GM19351 (cell line): ENCODE data around the gene RNMT.
"Not testable (repeated sequence)": the region's sequence is repeated elsewhere in the genome, so short reads cannot be mapped to it uniquely, and the experiment has no call there.

ENCODE experiments used
- ATAC-seq: cut with Tn5 transposase; IDR thresholded peaks from one replicate; pipeline ENCODE4 v1.9.1; 2021; ENCODE audit warnings: mild to moderate bottlenecking, moderate library complexity; ENCODE audit not compliant: unreplicated experiment

RNMT gene

GRCh38 chr18:13730481-13730880 lies 4.0 kb downstream of the RNMT start:
- ATAC-seq: no peak

DNA sequence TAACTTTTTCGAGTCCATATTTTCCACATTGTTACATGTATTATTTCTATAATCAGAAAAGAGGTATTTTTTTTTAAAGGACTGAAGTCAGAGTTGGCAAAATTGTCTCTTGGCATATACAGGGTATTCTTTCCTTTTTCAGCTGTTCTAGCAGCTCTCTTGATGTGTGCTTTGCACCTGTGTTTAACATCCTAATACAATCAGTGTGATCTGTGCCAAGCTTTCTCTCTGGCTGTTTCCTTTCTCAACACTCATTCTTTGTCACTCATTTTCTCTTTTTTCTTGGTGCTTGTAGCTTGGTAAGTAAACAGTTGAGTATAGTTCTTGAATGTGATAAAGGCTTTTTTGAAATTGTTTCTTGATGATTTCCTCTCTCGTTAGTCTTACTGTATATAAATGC lies 9.2 kb downstream of the RNMT start:
- no peak for ATAC-seq

- ATAC-seq: no peak
These were observed 19.2 kb downstream of the RNMT start for GRCh38 chr18:13745696-13746095.

DNA sequence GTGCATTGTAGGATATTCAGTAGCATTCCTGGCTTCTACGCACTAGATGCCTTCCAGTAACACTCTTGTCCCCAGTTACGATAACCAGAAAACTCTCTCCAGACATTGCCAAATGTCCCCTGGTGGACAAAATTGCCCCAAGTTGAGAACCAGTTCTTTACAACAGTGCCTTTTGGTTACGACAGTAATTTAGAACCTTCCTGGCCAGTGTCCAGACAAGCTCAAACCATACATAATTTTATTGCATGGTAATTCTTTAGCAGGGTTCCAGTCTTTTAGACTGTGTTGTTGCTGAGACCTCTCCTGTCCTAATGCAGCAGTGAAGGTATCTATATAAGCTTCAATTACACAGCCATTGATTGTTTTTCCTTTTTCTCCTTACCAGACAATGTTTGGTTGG lies 20.2 kb downstream of the RNMT start:
- ATAC-seq: no peak

DNA sequence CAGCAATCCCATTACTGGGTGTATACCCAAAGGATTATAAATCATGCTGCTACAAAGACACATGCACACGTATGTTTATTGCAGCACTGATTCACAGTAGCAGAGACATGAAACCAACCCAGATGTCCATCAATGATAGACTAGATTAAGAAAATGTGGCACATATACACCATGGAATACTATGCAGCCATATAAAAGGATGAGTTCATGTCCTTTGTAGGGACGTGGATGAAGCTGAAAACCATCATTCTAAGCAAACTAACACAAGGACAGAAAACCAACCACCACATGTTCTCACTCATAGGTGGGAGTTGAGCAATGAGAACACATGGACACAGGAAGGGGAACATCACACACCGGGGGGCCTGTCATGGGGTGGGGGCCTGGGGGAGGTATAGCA lies 25.1 kb downstream of the RNMT start:
- not testable (repeated sequence) for ATAC-seq

- ATAC-seq: no peak
These were observed 29.8 kb downstream of the RNMT start for GRCh38 chr18:13756261-13756660.

DNA sequence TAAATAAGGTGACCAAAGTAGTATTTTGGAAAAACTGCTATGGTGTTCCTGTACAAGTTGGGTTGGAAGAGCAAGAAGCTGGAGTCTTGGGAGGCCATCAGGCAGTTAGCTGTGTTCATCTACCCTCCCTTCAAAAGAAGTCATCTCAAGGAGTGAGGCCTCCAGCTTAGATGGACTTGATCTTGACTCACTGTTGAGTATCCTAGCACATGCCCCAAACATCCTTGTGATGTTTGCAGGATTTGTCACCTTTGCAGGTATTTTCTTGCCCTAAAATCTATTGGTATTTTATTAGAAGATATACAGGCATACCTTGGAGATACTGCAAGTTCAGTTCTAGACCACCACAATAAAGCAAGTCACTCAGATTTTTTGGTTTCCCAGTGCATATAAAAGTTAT lies 30.2 kb downstream of the RNMT start:
- ATAC-seq: no peak

DNA sequence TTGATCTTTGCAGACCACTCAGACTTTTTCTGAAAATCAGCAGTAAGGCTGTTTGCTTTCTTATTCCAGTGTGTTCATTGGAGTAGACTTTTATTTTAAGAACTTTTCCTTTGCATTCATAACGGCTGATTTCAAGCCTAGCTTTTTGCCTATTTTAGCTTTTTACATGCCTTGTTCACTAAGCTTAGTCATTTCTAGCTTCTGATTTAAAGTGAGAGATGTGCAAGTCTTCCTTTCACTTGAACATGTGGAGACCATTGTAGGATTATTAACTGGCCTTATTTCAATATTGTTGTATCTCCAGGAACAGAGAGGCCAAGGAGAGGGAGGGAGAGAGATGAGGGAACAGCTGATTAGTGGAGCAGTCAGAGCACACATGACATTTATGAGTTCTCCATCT lies 32.1 kb downstream of the RNMT start:
- no peak for ATAC-seq

- ATAC-seq: no peak
These were observed 33.6 kb downstream of the RNMT start for GRCh38 chr18:13760047-13760446.

DNA sequence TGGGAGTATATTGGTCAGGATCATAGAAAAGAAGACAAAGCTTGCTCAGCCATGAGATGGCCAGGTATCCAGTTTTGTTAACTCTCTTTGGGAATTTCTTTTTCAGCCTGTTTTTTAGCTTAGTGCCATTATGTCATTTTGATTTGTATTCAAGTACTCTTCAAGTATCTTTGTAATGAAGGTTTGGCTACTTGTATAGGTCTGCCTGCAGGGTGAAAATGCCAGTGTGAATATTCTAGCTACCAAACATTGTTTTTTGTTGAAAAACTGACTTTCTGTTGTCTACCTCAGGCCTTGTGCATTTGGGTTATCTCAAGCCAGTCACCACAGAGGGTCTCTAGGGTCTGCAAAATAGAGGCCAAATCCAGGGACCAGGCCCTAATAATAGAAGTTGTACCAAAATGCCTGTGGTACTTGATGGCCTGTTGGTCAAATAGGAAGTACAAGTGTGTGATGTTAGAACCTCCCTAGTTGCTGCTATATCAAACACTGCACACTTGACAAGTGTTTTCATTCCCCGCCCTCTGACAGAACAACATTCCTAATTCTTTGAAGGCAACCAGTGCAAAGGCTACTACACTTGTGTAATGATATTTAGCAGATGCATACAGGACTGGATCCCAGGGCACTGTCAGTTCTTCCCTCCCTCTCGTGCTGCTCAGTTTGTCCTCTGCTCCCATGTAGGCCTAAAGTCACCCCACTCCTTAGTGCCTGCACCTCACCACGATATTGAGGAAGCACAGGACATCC lies 36.4 kb downstream of the RNMT start:
- no peak for ATAC-seq

- no peak for ATAC-seq
These were observed 48.6 kb downstream of the RNMT start for GRCh38 chr18:13775058-13775457.

- no peak for ATAC-seq
These were observed 64.7 kb downstream of the RNMT start for GRCh38 chr18:13791181-13791580.

DNA sequence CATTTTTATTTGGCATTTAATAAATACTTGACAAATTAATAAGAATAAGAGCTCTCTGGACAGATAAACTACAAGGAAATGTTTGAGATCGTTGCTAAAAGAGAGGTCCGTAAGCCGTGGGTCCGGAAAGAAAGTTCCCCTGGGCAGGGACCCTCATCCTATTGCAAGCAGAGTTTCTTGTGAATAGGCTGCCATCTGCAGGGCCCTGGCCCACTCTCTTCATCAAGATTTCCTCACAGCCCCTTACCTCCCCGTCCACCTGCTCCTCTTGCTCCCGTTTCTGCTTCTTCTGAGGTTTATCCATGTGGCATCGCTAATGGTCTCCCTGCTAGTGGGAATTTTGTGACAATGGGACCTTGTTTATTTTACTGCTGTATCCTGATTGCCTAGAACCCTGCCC lies 67.3 kb downstream of the RNMT start:
- no peak for ATAC-seq

DNA sequence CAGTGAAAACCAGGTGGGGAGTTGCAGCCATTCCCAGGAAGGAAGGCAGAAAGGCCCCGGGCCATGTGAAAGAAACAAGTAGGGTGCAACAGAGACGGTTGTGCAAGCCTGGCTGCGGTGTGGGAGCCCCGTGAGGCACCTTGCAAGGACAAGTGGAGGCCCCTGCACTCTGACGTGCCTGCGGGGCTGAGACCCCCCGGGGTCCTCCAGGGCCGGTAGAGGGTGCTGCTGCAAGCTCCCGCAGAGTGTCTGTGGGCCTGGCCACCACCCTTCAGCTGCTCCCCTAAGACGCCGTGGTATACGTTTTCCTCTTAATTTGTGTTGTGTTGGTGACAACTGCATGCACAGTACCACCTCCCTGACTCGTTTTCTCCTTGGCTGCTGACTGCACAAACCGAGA lies 70.0 kb downstream of the RNMT start:
- no peak for ATAC-seq

DNA sequence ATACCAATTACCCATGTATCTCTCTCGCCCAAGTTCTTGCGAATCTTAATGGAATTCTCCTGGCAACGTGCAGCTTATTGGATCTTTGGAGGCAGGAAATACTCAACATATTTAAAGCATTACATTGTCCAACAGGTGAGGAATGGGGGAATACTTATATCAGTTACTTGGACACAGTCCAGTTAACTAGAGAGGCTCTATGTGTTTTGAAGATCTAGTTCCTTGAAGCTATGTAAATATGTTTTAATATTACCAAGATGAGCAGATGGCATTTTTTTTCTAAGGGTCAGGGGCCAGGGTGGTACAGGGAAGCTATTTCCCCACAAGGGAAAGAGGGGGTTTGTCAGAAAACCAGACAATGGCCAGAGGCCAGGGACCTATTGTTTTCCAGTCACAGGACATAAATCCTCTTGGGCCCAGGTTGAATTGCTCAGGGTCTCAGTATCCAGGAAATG lies 70.7 kb downstream of the RNMT start:
- no peak for ATAC-seq

- no peak for ATAC-seq
These were observed 72.9 kb downstream of the RNMT start for GRCh38 chr18:13799396-13799795.

GRCh38 chr18:13800505-13801259 lies 74.2 kb downstream of the RNMT start:
- no peak for ATAC-seq

- no peak for ATAC-seq
These were observed 74.8 kb downstream of the RNMT start for GRCh38 chr18:13801260-13801601.

GRCh38 chr18:13804305-13804704 lies 77.8 kb downstream of the RNMT start:
- ATAC-seq: no peak

DNA sequence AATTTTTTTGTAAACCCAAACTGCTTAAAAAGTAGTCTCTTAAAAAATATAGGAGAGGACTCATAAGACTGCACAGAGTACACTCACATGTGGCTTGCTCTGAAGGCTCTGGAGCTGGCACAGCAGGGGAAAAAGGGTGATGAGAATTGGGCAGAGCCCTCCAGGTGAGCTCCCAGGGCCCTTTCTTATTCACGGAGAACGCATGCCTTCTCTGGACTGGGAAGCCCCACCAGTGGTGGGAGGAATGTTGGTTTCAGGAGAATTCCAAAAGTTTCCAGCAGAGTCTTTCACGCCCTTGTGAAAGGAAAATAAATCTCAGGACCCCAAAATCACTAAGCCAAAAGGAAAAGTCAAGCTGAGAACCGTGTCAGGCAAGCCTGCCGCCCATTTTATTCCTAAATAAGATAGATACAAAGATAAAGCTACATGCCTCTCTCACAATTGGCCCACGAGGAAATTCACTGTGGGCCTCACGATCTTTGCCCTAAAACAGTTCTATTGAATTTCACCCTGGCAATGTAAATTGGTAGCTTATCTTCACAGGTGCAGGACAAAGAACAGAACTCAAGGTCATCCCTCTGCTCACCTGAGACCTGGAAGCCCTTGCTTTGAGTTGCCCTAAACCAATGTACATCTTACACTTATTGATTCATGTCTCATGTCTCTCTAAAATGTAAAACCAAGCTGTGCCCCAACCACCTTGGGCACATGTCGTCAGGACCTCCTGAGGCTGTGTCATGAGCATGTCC lies 82.0 kb downstream of the RNMT start:
- ATAC-seq: no peak

- no peak for ATAC-seq
These were observed 82.6 kb downstream of the RNMT start for GRCh38 chr18:13809043-13809430.
